EH (cell line): ENCODE measurements around the gene TXNRD2.
A peak's percentile ranks its signal among the peaks of the same experiment; 100 is the strongest.

Experiments
- DNase-seq: peaks from one replicate; pipeline ENCODE4 v3.0.0-alpha.2; 2015; ENCODE audit warnings: low read depth

TXNRD2 gene

DNA sequence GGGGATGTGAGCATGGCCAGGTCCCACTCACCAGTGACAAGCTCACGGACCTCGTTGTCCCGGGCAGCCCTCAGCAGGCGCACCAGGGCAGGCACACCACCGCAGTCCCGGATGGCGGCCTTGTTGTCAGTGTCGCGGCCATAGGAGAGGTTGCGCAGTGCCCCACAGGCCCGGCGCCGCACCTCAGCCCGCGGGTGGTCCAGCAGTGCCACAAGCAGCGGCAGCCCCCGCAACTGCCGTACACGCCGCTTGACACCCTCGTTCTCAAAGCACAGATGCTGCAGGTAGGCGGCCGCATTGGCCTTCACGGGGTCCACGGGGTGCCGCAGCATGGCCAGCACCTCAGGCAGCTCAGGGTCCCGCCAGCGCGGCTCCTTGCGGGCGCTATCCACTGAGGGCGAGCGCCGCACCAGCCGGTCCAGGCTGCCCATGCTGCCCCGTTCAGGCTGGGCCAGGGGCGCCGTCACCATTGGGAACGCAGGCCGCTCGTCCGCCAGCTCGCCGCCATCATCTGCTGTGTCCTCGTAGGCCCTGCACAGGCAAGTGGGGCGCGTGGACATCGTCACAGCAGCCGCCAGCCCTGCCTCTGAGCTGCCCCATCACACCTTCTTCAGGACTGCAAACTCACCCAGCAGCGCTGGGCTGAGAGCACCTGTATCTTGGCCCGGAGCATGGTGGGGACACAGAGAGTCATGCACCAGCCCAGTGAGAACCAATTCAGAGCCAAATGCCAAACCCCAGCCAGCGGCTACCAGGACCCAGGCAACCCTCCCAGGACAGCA is 38.3 kb upstream of the TXNRD2 start:
- no peak for DNase-seq

DNA sequence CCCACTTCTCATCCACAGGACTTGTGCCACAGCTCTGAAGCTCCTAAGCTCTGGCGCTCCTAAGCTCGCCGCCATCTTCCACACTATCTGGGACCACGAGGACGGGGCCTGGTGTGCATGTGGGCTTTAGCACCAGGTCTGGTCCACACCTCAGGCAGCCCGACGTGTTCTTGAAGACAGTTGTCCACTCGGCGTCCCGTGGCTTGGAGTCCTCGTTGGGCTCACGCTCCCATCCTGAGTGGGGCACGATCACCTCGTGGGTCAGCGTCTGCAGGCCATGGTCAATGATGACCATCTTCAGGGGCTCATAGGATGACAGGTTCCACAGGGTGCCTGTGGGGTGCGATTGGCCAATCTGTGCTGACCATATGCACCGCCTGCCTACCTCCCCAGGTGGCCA is 37.1 kb upstream of the TXNRD2 start:
- no peak for DNase-seq

DNA sequence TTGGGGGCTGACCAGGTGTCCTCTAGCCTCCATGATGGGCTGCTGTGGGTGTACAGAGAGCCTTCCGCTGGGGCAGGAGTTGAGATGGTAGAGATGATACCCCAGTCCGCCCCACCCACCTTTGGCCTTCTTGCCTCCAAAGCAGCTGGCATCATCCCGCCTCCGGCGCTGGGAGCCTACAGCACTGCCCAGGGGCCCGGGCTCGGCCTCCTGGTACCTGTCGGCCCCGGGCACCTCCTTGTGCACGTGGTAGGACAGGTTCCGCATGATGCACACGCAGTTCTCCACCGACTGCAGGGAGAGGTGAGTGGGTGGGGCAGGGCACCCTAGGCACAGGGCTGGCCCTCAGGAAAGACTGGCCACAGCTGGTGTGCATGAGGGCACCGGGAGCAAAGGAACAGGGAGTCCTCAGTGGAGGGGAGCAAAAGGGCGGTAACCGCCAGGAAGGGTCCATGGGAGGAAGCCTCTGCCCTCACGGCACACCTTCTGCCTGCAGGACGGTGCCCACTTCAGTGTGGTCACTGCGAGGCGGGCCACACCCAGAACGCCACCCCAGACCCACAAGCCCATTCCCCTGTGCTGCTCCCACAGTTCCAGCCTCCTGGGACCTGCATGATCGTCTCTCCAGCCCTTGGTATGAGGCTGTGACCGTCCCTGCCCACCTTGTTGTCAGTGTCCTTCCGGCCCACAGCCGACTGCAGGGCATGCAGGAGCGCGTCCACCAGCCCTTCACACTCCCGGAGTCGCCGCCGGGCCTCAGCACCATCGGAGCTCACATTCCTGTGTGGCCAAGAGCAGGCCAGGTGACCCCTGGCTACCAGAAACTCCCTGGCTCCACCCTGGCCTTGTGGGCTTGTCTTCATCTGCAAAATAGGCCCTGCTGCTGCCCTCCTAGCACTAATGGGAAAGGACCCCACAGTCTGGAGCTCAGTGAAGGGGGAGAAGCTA is 36.0 kb upstream of the TXNRD2 start:
- DNase-seq: no peak

DNA sequence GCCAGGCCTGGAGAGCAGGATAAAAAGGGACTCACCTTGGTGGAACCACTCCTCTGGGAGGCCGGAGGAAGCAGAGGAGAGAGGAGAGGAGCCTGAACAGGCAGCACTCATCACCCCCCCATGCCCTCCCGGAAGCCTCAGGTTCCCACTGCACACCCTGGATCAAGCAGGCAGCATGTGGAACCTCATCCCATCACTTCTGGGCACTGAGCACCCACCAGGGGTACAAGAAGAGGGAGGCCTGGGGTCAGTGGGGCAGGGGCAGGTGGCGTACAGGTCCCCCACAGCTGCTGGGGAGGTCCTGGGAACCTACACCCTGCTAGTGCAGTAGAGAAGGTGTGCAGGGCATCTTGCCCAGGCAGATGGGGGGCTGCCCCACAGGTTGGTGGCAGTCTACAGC is 35.1 kb upstream of the TXNRD2 start:
- no peak for DNase-seq

DNA sequence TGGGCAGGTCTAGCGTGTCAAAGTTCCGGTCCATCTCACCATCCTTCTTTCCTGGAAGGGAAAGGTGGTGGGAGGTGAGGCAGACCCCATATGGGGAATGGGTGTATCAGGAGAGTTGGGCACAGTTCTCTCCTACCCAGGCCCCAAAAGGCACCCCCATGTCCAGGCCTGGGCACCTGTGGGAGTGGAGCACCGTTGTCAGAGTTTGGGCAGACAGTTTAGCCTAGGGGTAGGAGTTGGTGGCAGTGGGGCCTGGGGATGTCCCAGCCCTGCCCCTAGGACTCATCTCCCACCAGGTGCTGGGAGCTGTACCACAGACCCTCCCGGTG is 34.1 kb upstream of the TXNRD2 start:
- no peak for DNase-seq

DNA sequence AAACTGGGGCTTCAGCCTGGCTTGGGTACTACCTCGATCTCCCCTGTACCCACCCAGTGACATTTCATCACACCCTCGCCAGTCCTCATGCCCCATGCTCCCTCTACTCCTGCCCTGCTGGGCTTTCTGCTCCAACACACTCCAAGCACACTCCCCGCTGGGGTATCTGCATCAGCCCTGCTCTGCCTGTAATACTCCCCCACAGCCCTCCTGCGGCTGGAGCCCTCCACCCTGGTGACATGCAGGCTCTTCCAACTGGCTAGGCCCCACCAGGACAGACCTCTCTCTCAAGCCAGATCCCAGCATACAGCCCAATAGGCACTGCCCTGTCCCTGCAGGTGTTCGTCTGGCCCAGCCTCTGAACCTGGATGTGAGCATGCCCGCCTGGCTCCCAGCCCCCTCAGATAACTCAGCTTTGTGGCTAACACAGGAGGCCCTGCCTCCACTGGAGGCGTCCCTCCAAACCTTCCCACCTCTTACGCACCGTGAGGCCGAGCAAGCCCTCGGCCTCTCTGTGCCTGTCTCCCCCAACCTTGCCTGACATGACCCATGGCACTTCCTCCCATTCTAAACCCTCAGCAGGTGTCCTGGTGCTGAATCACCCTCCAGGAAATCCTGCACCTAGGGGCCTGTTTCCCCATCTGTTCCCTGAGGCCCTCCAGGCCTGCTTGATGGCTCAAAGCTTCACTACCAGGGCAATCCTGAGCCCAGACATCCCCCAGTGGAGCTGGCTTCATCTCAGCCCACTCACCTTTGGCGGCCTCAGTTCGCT is 33.5 kb upstream of the TXNRD2 start:
- DNase-seq: no peak

DNA sequence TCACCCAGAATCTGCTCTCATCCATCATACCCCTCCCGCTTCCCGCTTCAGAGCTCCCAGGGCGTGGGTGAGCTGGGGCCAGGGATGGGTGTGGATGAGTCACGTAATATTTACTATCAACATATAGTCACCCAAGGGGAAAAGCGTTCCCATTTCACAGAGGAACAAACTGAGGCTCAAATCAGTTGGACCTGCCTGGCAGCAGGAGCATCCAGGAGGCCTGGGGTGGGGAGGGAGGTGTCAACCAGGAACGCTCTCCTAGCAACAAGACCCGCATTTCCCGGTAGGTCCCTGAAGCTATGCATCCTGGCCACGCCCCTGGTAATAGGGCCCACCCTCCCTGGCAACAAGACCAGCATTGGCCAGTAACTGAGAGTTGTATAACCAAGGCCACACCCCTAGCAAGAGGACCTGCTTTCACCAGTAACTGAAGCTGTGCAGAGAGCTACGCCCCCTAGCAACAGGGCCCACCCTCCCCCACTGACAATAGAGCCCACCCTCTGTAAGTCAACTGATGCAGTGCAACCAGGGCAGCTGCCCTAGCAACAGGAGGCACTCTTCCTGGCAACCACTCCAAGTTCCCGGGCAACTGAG is 32.7 kb upstream of the TXNRD2 start:
- DNase-seq: peak; percentile 68

DNA sequence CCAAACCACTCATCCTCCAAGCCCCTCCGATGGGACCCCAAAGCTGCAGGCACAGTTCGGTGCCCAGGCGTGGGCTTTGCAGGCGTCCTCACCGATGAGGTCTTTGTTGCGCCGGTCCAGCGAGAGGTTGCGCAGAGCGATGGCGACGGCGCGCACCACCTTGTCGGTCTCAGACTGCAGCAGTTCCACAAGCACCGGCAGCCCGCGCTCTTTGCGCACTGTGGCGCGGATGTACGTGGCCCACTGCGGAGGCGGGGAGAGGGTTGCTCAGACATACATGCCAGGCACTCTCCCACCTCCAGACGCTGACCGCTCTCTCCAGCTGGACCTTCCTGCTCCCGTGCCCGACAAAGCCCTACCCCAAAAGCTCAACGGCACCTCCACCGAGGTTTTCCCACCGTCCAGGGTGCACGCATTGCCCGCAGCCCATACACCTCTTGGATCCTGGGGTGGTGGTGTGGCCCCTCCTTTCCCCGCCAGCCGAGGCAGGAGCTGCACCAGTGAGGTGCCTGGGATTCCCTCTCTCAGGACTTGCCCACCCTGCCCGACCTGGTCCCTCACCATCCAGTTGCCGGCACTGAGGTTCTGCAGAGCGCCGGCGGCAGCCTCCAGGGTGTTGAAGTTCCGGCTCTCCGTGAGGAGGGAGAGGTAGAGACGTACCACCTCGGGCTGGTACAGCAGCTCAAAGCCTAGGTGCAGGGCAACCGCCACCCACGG is 32.1 kb upstream of the TXNRD2 start:
- no peak for DNase-seq

DNA sequence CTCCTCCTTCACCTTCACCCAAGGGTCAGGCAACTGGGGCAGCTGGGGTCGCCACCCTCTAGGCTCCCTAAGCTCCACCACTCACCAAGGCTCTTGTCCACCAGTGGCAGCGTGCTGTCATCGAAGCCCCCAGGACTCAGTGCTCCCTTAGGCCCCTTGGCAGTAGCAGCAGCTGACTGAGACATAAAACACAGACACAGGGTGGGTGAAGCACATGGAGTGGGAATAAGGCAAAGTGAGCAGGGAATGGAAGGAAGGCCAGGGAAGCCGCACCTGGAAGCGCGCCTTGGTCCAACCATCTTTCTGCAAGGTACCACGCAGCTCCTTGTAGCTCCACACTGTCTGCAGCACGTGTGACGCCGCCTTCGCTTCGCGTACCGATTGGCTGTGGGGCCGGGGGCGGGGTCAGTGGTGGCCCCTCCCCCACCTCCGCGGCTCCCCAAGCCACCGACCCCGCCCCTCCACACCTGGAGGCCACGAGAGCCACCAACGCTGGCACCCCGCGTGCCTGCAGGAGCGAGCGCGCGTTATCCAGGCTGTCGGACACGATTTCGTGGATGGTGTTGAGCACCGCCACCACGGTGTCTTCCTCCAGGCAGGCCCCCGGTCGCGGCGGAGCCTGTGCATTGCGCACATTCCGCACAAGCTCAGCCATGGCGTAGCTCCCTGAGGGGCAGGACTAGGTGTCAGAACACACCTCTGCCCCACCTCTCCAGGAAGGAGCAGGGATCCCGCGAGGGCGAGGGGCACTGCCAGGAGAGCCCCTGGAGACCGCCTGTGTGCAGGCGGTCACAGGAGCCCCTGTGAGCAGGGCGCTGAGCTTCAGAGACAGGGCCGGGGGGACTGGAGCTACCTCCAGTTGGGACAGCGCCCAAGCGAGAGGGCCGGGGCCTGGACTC is 31.3 kb upstream of the TXNRD2 start:
- DNase-seq: no peak

DNA sequence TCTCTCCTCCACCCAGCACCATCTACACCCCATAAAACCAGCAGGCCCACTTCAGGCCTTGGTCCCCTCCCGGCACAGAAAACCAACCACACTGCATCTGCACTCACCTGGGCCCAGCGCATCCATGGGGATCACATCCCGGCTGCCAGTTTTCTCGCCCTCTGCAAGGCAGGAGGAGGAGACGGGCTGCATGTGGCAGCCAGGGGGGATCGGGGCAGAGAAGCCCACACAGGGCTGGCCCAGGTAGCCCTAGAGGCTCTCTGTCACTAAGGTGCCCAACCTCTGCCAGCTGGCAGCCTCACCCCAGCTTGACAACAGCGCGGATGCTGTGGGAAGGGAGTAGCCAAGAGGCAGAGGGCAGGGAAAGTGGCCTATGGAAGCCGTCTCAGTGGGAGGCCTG is 30.6 kb upstream of the TXNRD2 start:
- no peak for DNase-seq

DNA sequence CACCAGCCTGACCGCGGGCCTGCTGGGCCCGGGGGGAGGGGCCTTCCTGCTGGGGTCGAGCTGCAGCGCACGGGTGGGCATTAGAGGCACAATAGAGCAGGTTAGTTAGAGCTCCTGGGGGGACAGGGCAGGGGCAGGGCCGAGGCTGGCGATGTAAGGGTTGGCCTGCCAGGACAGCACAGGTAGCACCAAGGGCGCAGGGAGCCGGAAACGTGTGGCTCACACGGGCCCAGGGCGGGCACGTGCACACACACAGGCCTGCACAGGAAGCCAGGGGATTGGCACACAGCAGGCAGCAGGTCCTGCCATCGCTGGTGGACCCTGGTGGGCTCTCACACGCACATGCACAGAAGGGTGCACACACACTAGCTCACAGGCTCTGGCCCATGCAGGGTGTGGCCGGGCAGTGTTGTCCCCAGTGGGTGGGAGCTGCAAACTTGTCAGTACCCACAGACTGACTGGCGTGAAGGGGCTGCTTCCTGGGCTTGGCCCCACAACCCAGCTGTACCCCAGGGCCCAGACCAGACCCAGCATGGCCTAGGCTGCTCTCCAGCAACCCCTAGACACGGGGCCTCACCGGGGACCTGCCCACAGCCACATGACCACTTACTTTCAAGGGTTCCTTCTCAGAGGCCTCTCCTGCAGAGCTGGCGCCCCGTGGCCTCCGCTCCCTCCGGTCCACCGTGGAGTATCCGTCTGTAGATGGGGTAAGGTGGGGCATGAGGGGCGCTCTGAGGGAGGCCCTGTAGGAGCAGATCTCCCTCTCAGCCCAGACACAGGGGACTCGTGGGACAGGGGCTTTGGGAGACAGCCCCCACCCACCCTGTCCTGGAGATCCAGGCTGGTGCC is 29.9 kb upstream of the TXNRD2 start:
- DNase-seq: no peak

DNA sequence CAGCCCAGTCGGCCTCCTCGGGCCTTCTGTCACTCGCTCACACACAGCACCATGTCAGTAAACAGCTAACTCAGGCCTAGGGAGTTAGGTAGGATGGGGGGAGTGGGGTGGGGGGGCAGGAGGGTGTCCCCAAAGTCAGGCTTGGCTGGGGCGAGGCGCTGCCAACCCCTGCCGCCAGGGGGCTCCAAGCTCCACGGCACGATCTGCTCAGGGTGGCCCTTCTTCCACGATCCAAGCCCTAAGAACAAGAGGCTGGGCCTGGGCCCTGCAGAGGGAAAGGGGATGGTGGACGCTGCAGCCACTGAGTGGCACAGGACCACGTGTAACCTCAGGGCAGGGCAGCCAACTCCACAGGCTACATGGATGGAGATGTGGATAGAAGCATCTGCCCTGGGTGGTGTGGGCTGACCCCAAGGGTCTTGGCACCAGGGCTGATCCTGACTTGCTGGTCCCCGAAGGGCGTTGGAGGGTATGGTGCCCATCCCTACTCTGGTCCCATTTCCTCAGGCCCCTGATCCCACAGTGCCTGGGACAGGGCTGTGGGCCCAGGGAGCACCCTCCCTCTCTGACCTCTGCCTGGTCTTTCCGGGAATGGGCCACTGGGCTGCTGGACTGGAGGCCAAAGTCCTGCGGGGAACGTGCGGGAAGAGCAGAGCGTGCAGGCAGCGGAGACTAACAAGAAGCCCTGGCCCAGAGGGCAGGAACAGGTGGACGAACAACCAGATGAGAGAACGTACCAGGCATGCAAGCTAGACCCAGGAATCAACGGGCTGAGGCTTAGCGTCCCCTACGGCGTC is 29.1 kb upstream of the TXNRD2 start:
- peak; percentile 58 for DNase-seq

DNA sequence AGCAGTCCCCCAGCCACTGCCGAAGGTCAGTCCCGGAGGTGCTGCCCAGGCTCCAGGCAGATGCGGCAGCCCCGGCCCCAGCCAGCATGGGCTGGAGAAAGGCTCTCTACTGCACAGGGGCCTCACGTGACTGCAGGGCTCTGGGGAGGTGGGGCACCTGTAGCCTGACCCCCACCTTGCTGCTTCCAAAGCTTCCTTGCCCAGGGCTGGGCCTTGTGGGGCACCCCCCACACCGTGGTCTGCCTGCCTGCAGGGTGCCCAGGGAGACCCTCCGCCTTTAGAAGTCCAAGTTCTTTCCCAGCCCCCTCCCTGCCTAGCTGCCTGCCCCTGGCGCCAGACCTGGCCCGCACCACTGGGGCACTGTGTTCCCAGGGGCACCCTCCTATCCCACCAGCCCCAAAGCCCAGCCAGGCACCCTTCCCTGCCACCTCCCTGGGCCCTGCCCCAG is 28.4 kb upstream of the TXNRD2 start:
- no peak for DNase-seq

DNA sequence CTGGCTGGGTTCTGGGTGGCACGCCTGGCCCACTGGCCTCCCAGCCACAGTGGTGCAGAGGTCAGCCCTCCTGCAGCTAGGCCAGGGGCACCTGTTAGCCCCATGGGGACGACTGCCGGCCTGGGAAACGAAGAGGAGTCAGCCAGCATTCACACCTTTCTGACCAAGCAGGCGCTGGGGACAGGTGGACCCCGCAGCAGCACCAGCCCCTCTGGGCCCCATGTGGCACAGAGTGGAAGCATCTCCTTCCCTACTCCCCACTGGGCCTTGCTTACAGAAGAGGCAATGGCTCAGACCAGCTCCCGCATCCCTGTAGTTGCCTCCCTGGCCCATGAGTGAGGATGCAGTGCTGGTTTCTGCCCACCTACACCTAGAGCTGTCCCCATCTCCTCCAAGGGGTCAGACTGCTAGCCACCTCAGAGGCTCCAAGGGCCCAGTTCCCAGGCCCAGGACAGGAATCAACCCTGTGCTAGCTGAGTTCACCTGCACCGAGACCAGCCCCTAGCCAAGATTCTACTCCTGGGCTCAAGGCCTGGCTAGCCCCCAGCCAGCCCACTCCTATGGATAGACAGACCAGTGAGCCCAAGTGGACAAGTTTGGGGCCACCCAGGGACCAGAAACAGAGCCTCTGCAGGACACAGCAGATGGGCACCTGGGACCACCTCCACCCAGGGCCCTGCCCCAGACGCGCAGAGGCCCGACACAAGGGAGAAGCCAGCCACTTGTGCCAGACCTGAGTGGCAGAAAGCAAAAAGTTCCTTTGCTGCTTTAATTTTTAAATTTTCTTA is 27.7 kb upstream of the TXNRD2 start:
- DNase-seq: no peak

DNA sequence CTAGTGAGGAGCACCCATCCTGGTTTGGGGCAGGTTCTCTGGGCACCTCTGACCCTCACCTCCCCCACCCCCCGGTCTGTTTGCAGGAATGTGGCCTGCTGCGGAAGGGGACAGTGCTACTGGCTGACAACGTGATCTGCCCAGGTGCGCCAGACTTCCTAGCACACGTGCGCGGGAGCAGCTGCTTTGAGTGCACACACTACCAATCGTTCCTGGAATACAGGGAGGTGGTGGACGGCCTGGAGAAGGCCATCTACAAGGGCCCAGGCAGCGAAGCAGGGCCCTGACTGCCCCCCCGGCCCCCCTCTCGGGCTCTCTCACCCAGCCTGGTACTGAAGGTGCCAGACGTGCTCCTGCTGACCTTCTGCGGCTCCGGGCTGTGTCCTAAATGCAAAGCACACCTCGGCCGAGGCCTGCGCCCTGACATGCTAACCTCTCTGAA is 26.9 kb upstream of the TXNRD2 start:
- DNase-seq: no peak

DNA sequence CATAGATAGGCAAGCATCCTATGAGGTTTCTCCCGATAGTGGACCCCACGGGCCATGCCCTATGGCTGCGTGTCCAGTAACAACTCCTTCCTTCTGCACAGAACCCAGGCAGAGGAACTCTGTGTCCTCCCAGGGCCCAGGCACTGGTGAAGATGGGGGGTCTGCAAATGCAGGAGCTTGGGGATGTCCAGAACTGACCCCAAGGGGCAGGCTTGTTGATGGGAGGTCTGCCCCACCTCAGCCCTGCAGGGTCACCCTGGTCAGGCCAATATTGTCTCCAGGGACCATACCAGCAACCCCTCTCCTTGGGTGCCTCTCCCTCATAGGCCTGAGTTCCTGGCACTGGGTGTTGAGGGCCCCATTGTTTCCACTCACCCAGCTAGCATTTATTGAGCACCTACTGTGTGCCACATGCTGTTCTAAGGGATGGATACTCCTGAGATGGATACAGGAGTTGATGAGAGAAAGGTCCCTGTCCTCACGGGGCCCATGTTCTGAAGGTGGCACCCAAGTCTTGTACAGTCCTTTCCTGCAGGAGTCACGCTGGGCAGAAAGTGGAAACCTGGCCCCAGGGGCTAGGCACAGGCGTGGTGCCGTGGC is 26.3 kb upstream of the TXNRD2 start:
- DNase-seq: no peak
